SK-N-SH (cell line): ENCODE data around the gene CPEB2. TPM values are rescaled to one million over a fixed set of nuclear protein-coding genes. Genes with fewer than 3 reads are reported as not detected.

Experiments used
- CTCF ChIA-PET: fragments of 300-600, 350-600 bp; formaldehyde crosslinking; extraction: SDS; loops from one replicate; lab custom pipeline; 2021; lab: Yijun Ruan, JAX
- POLR2A ChIA-PET: fragments of 350-600 bp; sonication (Branson Sonifier 250); formaldehyde crosslinking; extraction: SDS; loops from one replicate; lab custom pipeline; 2020; ENCODE audit warnings: antibody characterized with exemption, inconsistent platforms; lab: Yijun Ruan, JAX
- DNase-seq: peaks from one replicate; pipeline ENCODE4 v3.0.0; 2012
- H2AFZ ChIP-seq: fragments of 200-600 bp; sonication (generic); 2 replicates; pipeline ENCODE4 v1.8.1; 2016; ENCODE audit warnings: antibody characterized with exemption, mild to moderate bottlenecking, low read depth
- H3F3A ChIP-seq: fragments of 200-600 bp; sonication (generic); replicated peaks from 2 replicates; pipeline ENCODE3; 2016; ENCODE audit warnings: antibody characterized with exemption, mild to moderate bottlenecking; ENCODE audit not compliant: insufficient read depth
- H3K27ac ChIP-seq, 2 experiments: fragments of 200-500 bp in 1 of 2; fragments of 200-600 bp in 1 of 2; sonication (Bioruptor generic) in 1 of 2; sonication (generic), shearing (Covaris generic) in 1 of 2; 2 replicates each; pipeline versions ENCODE4 v1.5.1 to v1.6.1; 2014 to 2016; ENCODE audit warnings: low read depth in 2 of 2, inconsistent platforms in 1 of 2, low read length in 1 of 2, mild to moderate bottlenecking in 1 of 2, mixed read lengths in 1 of 2
- H3K27me3 ChIP-seq: fragments of 200-600 bp; sonication (generic), shearing (Covaris generic); 2 replicates; pipeline ENCODE4 v1.6.1; 2016; ENCODE audit warnings: mixed run types; ENCODE audit not compliant: insufficient read depth
- H3K36me3 ChIP-seq, 2 experiments: fragments of 200-500 bp in 1 of 2; fragments of 200-600 bp in 1 of 2; sonication (Bioruptor generic) in 1 of 2; sonication (generic) in 1 of 2; replicated peaks in 1 of 2; 2 replicates each; pipeline versions ENCODE3 to v1.5.1; 2014 to 2016; ENCODE audit warnings: low read length in 1 of 2, mild to moderate bottlenecking in 1 of 2; ENCODE audit not compliant: insufficient read depth in 2 of 2, control insufficient read depth in 1 of 2
- H3K4me1 ChIP-seq, 2 experiments: fragments of 200-500 bp in 1 of 2; fragments of 200-600 bp in 1 of 2; sonication (Bioruptor generic) in 1 of 2; sonication (generic), shearing (Covaris generic) in 1 of 2; 2 replicates each; pipeline versions ENCODE4 v1.5.1 to v1.6.1; 2014 to 2016; ENCODE audit warnings: low read depth in 1 of 2, low read length in 1 of 2, mixed run types in 1 of 2; ENCODE audit not compliant: insufficient read depth in 2 of 2, control insufficient read depth in 1 of 2
- H3K4me2 ChIP-seq: fragments of 200-600 bp; sonication (generic), shearing (Covaris generic); 2 replicates; pipeline ENCODE4 v1.6.1; 2017; ENCODE audit warnings: mixed run types
- H3K4me3 ChIP-seq, 2 experiments: fragments of 200-500 bp in 1 of 2; fragments of 200-600 bp in 1 of 2; sonication (Bioruptor generic) in 1 of 2; sonication (generic), shearing (Covaris generic) in 1 of 2; 2 replicates each; pipeline versions ENCODE4 v1.5.1 to v1.8.1; 2014 to 2016; ENCODE audit warnings: low read depth in 2 of 2, inconsistent platforms in 1 of 2, low read length in 1 of 2, mild to moderate bottlenecking in 1 of 2, mixed read lengths in 1 of 2, moderate library complexity in 1 of 2
- H3K79me2 ChIP-seq: fragments of 200-600 bp; sonication (generic); 2 replicates; pipeline ENCODE4 v1.8.1; 2017; ENCODE audit warnings: mild to moderate bottlenecking; ENCODE audit not compliant: insufficient read depth
- H3K9ac ChIP-seq: fragments of 200-600 bp; sonication (generic); 2 replicates; pipeline ENCODE4 v1.6.1; 2017; ENCODE audit warnings: mixed run types
- H3K9me2 ChIP-seq: fragments of 200-600 bp; sonication (generic); 2 replicates; pipeline ENCODE4 v1.6.1; 2017; ENCODE audit warnings: mixed run types
- H3K9me3 ChIP-seq: fragments of 200-600 bp; sonication (generic); 2 replicates; pipeline ENCODE4 v1.6.1; 2017; ENCODE audit warnings: mixed run types, mild to moderate bottlenecking, moderate library complexity
- H4K20me1 ChIP-seq: fragments of 200-600 bp; sonication (generic); 2 replicates; pipeline ENCODE4 v1.6.1; 2017; ENCODE audit warnings: mild to moderate bottlenecking, mixed run types; ENCODE audit not compliant: insufficient read depth
- CHD2 ChIP-seq: fragments of 150-350 bp; IDR thresholded peaks from 2 replicates; pipeline ENCODE4 v1.6.1; 2018; ENCODE audit warnings: low read length; ENCODE audit not compliant: partially characterized antibody
- EP300 ChIP-seq, 2 experiments: IDR thresholded peaks; 2 replicates each; pipeline versions ENCODE4 v1.4.0 to v1.6.1; 2012; ENCODE audit warnings: borderline replicate concordance in 1 of 2, low read depth in 1 of 2, low read length in 1 of 2
- FOXM1 ChIP-seq: IDR thresholded peaks from 2 replicates; pipeline ENCODE4 v1.4.0; 2012; ENCODE audit warnings: low read depth, mild to moderate bottlenecking
- IRF3 ChIP-seq: fragments of 150-350 bp; IDR thresholded peaks from 2 replicates; pipeline ENCODE4 v1.6.1; 2016; ENCODE audit warnings: mild to moderate bottlenecking, low read depth, low read length
- MAX ChIP-seq: IDR thresholded peaks from 2 replicates; pipeline ENCODE4 v1.4.0; 2012; ENCODE audit warnings: low read depth
- MXI1 ChIP-seq: IDR thresholded peaks from 2 replicates; pipeline ENCODE4 v1.6.1; 2012; ENCODE audit warnings: mild to moderate bottlenecking, low read depth, low read length, improper control_type of control experiment
- NFIC ChIP-seq: IDR thresholded peaks from 2 replicates; pipeline ENCODE4 v1.4.0; 2012; ENCODE audit warnings: borderline replicate concordance
- PBX3 ChIP-seq: IDR thresholded peaks from 2 replicates; pipeline ENCODE4; 2012
- POLR2AphosphoS5 ChIP-seq: IDR thresholded peaks from 2 replicates; pipeline ENCODE4 v1.6.1; 2012; ENCODE audit warnings: low read depth, low read length
- REST ChIP-seq: IDR thresholded peaks from 2 replicates; pipeline ENCODE4 v1.6.1; 2012; ENCODE audit warnings: mild to moderate bottlenecking, low read depth, low read length, moderate library complexity
- TAF1 ChIP-seq: IDR thresholded peaks from 2 replicates; pipeline ENCODE4 v1.6.1; 2012; ENCODE audit warnings: low read depth, mild to moderate bottlenecking, low read length, moderate library complexity, borderline replicate concordance
- TCF12 ChIP-seq: IDR thresholded peaks from 2 replicates; pipeline ENCODE4 v1.4.0; 2012
- USF1 ChIP-seq: IDR thresholded peaks from 2 replicates; pipeline ENCODE4 v1.4.0; 2012; ENCODE audit warnings: low read depth, borderline replicate concordance
- USF2 ChIP-seq: fragments of 150-350 bp; IDR thresholded peaks from 2 replicates; pipeline ENCODE4 v1.6.1; 2017; ENCODE audit warnings: antibody characterized with exemption, low read length, low read depth, borderline replicate concordance
- ZBTB33 ChIP-seq: IDR thresholded peaks from 2 replicates; pipeline ENCODE4 v1.4.0; 2012; ENCODE audit warnings: low read depth, borderline replicate concordance
- WGBS: methylation state at CpG from one replicate; pipeline ENCODE4 v1.1.6; 2017; ENCODE audit warnings: low lambda C conversion rate; 5-methylcytosine and 5-hydroxymethylcytosine counted together
- polyA plus RNA-seq, 3 experiments: library from polyadenylated mRNA; depleted of rRNA; stranded (reverse); fragments of >200 nt; gene quantifications; 2 replicates each; pipeline ENCODE4 v1.2.3, GENCODE V29; 2012

CPEB2 gene
- polyA plus RNA-seq, 1 of the 3 experiments (the other 2 are of a cell fraction), result 2.1 TPM

GRCh38 chr4:15068298-15068697 is 66.0 kb downstream of the CPEB2 start:
- Histone ChIP-seq H3K4me1 (peaks cover 0 to 2% of the 10 kb centered on the region in 2 experiments; a peak in 1 of 4 replicates), H3K79me2 (no peaks in the 10 kb centered on the region), H3K27me3 (no peaks in the 10 kb centered on the region), H3F3A (peaks cover 8% of the 10 kb centered on the region), H3K36me3 (peaks cover 40 to 55% of the 10 kb centered on the region in 2 experiments), H3K9ac (no peak overlapping the region), H3K9me3 (no peaks in the 10 kb centered on the region), H3K27ac (no peak overlapping the region), H3K4me2 (no peak overlapping the region), H4K20me1 (no peaks in the 10 kb centered on the region), H3K4me3 (no peak overlapping the region), H2AFZ (no peak overlapping the region), H3K9me2 (no peaks in the 10 kb centered on the region)
- DNase-seq, result no peak
- CTCF ChIA-PET, result interaction anchor here (0.8 kb wide), 1 partner anchor 12 kb away, joined by 3 read pairs; no protein-coding TSS in a partner anchor
- 97% methylated on average over 1 of the region's 1 CpG for WGBS
- POLR2A ChIA-PET, result no interaction called here
- TF ChIP-seq IRF3 (no peak), TCF12 (no peak), MXI1 (no peak), MAX (no peak), NFIC (no peak), EP300 (IDR thresholded peaks at IDR 0.05; ENCODE audit: borderline replicate concordance in 1 of 2, low read depth in 1 of 2, low read length in 1 of 2) (no peak), CHD2 (no peak), USF2 (no peak)

GRCh38 chr4:15075875-15076274 is 73.6 kb downstream of the CPEB2 start:
- Histone ChIP-seq H3K36me3 (peaks cover 0 to 6% of the 10 kb centered on the region in 2 experiments), H3K4me3 (no peak overlapping the region), H3K9me3 (0 out of 2 replicates have a peak, but pooled peaks cover 9% of the 10 kb centered on the region), H3F3A (no peaks in the 10 kb centered on the region), H3K27ac (no peak overlapping the region), H3K9ac (no peak overlapping the region), H3K27me3 (no peaks in the 10 kb centered on the region), H3K4me1 (no peaks in the 10 kb centered on the region), H3K9me2 (peaks cover 3% of the 10 kb centered on the region; the same call in 1 of the 2 replicates), H3K79me2 (no peaks in the 10 kb centered on the region), H3K4me2 (no peak overlapping the region), H4K20me1 (no peaks in the 10 kb centered on the region), H2AFZ (no peak overlapping the region)
- no peak for DNase-seq
- ChIA-PET POLR2A (no interaction called here), CTCF (no interaction called here)
- TF ChIP-seq FOXM1 (no peak), IRF3 (no peak), ZBTB33 (no peak), MXI1 (no peak), USF1 (no peak), REST (no peak), TCF12 (no peak), POLR2AphosphoS5 (no peak), TAF1 (no peak), PBX3 (no peak), EP300 (IDR thresholded peaks at IDR 0.05; ENCODE audit: borderline replicate concordance in 1 of 2, low read depth in 1 of 2, low read length in 1 of 2) (no peak)
